ENCODE measurements around the gene FTCD. TPM values are rescaled to one million over a fixed set of nuclear protein-coding genes. Genes with fewer than 3 reads are reported as not detected.

FTCD gene
- total and polyA plus RNA-seq, 12 donors: 0.20 to 16.8 (median 1.9) TPM; not detected in 2

DNA sequence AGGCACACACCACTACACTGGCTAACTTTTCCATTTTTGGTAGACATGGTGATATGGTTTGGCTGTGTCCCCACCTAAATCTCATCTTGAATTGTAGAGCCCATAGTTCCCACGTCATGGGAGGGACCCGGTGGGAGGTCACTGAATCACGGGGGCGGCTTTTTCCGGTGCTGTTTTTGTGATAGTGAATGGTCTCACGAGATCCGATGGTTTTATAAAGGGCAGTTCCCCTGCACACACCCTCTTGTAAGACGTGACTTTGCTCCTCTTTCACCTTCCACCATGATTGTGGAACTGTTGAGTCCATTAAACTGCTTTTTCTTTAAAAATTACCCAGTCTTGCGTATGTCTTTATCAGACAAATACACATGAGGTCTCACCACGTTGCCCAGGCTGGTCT lies 1.3 kb upstream of the FTCD start:
- Histone ChIP-seq H3K9me3 (replicated peaks in 1 of 3) (no peaks in the 10 kb centered on the region), H3K27ac (no peak overlapping the region), H3K4me3 (no peak overlapping the region), H3K36me3 (replicated peaks in 1 of 2) (no peaks in the 10 kb centered on the region), H3K27me3 (no peaks in the 10 kb centered on the region), H3K4me1 (replicated peaks in 1 of 2) (peaks cover 11 to 12% of the 10 kb centered on the region in 2 donors)
- TF ChIP-seq POLR2A (IDR thresholded peaks at IDR 0.05) (no peak), CTCF (IDR thresholded peaks at IDR 0.05) (no peak)
- WGBS, 4 donors: 82 to 90% (median 87%) methylated on average over 8 to 10 of the region's 10 CpGs
- peak in 2 of 7 donors; percentile 17 to 40 for DNase-seq
- intact Hi-C loops (cut with DNase I): no loop called here

GRCh38 chr21:46156378-46156645 lies 933 bp upstream of the FTCD start:
- H3K4me3 ChIP-seq: no peak overlapping the region
- H3K36me3 ChIP-seq (replicated peaks in 1 of 2): no peaks in the 10 kb centered on the region
- no peak for TF ChIP-seq CTCF (IDR thresholded peaks at IDR 0.05)
- no peak for DNase-seq
- no peak overlapping the region for H3K27ac ChIP-seq
- 86 to 93% (median 90%) methylated on average over 7 of the region's 7 CpGs for WGBS, 4 donors
- H3K9me3 ChIP-seq (replicated peaks in 1 of 3): no peaks in the 10 kb centered on the region
- no peaks in the 10 kb centered on the region for H3K27me3 ChIP-seq
- intact Hi-C loops (cut with DNase I): no loop called here
- H3K4me1 ChIP-seq (replicated peaks in 1 of 2): peaks cover 11 to 12% of the 10 kb centered on the region in 2 donors

DNA sequence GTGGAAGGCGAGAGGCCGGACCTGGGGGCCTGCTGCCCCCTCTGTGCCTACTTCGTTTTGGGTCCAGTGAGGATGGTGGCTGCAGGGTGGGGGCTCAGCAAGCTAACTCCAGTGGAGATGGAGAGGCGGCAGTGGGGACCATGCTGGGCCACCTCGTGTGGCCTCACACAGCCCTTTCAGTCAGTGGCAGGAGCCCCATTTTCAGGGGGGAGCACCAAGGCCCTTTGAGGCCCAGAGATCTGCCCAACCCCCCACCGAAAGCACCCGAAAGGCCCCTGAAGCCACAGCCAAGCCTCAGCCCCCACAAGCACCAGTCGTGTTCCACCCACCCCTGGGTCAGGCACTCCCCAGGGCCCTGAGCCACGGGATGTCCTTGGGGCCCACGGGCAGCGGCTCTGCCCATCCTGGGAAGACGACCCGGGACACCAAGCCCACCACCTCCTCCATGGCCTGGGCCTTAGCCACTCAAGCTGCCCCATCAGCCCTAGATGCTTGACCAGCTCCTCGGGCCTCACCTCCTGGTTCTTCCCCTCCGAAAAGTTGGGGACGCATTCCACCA lies 345 bp downstream of the FTCD start:
- 70 to 95% (median 79%) methylated on average over 5 to 16 of the region's 16 CpGs for WGBS, 4 donors

GRCh38 chr21:46154155-46154954 lies 1.0 kb downstream of the FTCD start:
- no peak for TF ChIP-seq POLR2A (IDR thresholded peaks at IDR 0.05)
- no peak for TF ChIP-seq CTCF (IDR thresholded peaks at IDR 0.05)
- intact Hi-C loops (cut with DNase I): no loop called here
- Histone ChIP-seq H3K27ac (no peak overlapping the region), H3K4me3 (no peak overlapping the region), H3K36me3 (replicated peaks in 1 of 2) (no peaks in the 10 kb centered on the region), H3K9me3 (replicated peaks in 1 of 3) (no peaks in the 10 kb centered on the region), H3K27me3 (no peaks in the 10 kb centered on the region), H3K4me1 (replicated peaks in 1 of 2) (peaks cover 11 to 12% of the 10 kb centered on the region in 2 donors)
- 87 to 96% (median 93%) methylated on average over 12 to 39 of the region's 39 CpGs for WGBS, 4 donors
- DNase-seq: peak in 6 of 7 donors; percentile 1 to 48 (median 18)

More for the DNA sequence above, 345 bp downstream of the FTCD start:
- no peak for TF ChIP-seq CTCF (IDR thresholded peaks at IDR 0.05)
- TF ChIP-seq POLR2A (IDR thresholded peaks at IDR 0.05): no peak
- H3K36me3 ChIP-seq (replicated peaks in 1 of 2): no peaks in the 10 kb centered on the region
- peak in 3 of 7 donors; percentile 5 to 19 (median 14) for DNase-seq
- H3K27me3 ChIP-seq: no peaks in the 10 kb centered on the region
- no peak overlapping the region for H3K4me3 ChIP-seq
- H3K27ac ChIP-seq: no peak overlapping the region
- intact Hi-C loops (cut with DNase I): no loop called here
- H3K4me1 ChIP-seq (replicated peaks in 1 of 2): peaks cover 11 to 12% of the 10 kb centered on the region in 2 donors
- no peaks in the 10 kb centered on the region for H3K9me3 ChIP-seq (replicated peaks in 1 of 3)

All from adrenal gland (tissue), 12 donors.